ENCODE results near the gene SLU7.

Gene SLU7

GRCh38 chr5:160363660-160364395 is 55.1 kb downstream of the SLU7 start:
- H3K4me3 ChIP-seq (ENCODE audit: control insufficient read depth, low read depth, low read length): no peak overlapping the region
- TF ChIP-seq, protein P1, sequence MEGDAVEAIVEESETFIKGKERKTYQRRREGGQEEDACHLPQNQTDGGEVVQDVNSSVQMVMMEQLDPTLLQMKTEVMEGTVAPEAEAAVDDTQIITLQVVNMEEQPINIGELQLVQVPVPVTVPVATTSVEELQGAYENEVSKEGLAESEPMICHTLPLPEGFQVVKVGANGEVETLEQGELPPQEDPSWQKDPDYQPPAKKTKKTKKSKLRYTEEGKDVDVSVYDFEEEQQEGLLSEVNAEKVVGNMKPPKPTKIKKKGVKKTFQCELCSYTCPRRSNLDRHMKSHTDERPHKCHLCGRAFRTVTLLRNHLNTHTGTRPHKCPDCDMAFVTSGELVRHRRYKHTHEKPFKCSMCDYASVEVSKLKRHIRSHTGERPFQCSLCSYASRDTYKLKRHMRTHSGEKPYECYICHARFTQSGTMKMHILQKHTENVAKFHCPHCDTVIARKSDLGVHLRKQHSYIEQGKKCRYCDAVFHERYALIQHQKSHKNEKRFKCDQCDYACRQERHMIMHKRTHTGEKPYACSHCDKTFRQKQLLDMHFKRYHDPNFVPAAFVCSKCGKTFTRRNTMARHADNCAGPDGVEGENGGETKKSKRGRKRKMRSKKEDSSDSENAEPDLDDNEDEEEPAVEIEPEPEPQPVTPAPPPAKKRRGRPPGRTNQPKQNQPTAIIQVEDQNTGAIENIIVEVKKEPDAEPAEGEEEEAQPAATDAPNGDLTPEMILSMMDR (conservative IDR thresholded peaks at IDR 0.05; ENCODE audit: control insufficient read depth, insufficient read depth, low read depth, low read length): no peak
- no peak for DNase-seq (ENCODE audit: low read depth)

DNA sequence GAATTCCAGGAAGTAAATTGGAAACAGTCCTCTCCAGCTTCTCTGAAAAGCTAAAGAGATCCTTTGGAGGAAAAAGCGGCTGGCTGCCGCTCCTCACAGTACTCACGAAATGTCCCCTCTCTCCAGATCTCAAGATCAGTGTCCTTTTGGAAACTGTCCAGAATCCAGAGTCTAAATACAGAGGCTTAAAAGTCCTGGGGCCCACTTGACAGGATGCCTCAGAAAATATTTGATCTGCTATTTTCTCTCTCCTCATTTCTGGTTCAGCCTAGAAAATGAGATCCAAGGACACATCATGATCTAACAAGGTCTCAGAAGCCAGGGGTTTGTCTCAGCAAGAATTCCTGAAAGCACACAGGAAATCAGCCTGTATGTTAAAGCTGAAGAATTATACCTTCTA is 55.7 kb downstream of the SLU7 start:
- TF ChIP-seq, protein P1 (conservative IDR thresholded peaks at IDR 0.05; ENCODE audit: control insufficient read depth, insufficient read depth, low read depth, low read length): no peak
- DNase-seq (ENCODE audit: low read depth): no peak
- no peak overlapping the region for H3K4me3 ChIP-seq (ENCODE audit: control insufficient read depth, low read depth, low read length)

GRCh38 chr5:160361624-160362228 is 57.2 kb downstream of the SLU7 start:
- no peak for DNase-seq (ENCODE audit: low read depth)

DNA sequence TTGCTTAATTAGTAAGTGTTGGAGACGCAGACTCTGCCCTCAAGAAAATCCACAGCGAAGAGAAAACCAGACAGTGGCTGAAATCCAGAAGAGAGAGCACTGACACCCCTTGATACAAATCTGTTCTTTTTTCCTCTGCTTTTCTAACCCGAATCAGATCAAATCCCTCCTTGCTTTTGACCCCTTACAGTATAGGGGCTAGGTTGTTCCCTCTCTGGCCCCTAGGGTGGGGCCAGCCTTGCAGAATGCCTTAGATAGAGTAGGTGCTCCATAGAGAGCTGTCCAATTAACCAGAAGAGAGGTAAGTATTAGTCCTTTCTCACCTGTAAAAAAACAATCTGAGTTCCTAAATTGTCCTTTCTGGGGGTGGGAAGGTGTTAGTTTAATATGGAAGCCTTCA is 58.6 kb downstream of the SLU7 start:
- no peak overlapping the region for H3K4me3 ChIP-seq (ENCODE audit: control insufficient read depth, low read depth, low read length)
- no peak for DNase-seq (ENCODE audit: low read depth)
- TF ChIP-seq, protein P1 (conservative IDR thresholded peaks at IDR 0.05; ENCODE audit: control insufficient read depth, insufficient read depth, low read depth, low read length): no peak

More at GRCh38 chr5:160361624-160362228, 57.2 kb downstream of the SLU7 start:
- no peak overlapping the region for H3K4me3 ChIP-seq (ENCODE audit: control insufficient read depth, low read depth, low read length)
- TF ChIP-seq, protein P1 (conservative IDR thresholded peaks at IDR 0.05; ENCODE audit: control insufficient read depth, insufficient read depth, low read depth, low read length): no peak

GRCh38 chr5:160359816-160360215 is 59.1 kb downstream of the SLU7 start:
- TF ChIP-seq, protein P1 (conservative IDR thresholded peaks at IDR 0.05; ENCODE audit: control insufficient read depth, insufficient read depth, low read depth, low read length): no peak
- no peak for DNase-seq (ENCODE audit: low read depth)
- no peak overlapping the region for H3K4me3 ChIP-seq (ENCODE audit: control insufficient read depth, low read depth, low read length)

DNA sequence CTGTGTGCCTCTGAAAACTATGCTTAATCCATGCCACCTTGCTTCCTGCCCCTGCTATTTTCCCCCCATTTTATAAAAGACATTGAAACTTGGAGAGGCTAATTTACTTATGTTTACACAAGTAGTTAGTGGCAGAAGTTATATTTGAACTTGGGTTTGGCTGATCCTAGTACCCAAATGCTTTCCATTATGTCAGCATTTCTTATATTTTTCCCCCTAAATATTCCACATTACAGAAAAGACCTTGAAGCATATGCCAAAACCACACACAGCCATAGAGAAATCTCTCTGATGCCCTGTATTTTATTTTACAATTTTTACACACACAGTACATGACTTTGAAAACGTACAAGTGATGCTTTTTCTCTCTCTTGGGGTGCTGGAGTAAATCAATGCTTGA is 59.6 kb downstream of the SLU7 start:
- DNase-seq (ENCODE audit: low read depth): no peak
- no peak overlapping the region for H3K4me3 ChIP-seq (ENCODE audit: control insufficient read depth, low read depth, low read length)
- TF ChIP-seq, protein P1 (conservative IDR thresholded peaks at IDR 0.05; ENCODE audit: control insufficient read depth, insufficient read depth, low read depth, low read length): no peak
